ENCODE data around the gene LBX2. TPM values are rescaled to one million over a fixed set of nuclear protein-coding genes. Genes with fewer than 3 reads are reported as not detected.

Gene LBX2
- total and polyA plus RNA-seq, 4 donors = 0.33 to 0.69 TPM; not detected in 2

GRCh38 chr2:74535440-74535965, 36.1 kb upstream of the LBX2 start:
- H3K36me3 ChIP-seq (ENCODE audit: control insufficient read depth, insufficient read depth, low read length) = peaks cover 52% of the 10 kb centered on the region
- DNase-seq (ENCODE audit: low read depth in 4 of 6, low spot score in 6 of 6) = no peak
- 92% methylated on average over 10 of the region's 10 CpGs for WGBS (ENCODE audit: insufficient coverage)
- H3K4me3 ChIP-seq (ENCODE audit: low read depth, low read length) = no peak overlapping the region
- H3K9me3 ChIP-seq (ENCODE audit: control insufficient read depth, insufficient read depth, low read length) = no peaks in the 10 kb centered on the region
- peaks cover 13% of the 10 kb centered on the region for H3K4me1 ChIP-seq (ENCODE audit: control insufficient read depth, insufficient read depth, low read length)
- no peak overlapping the region for H3K27ac ChIP-seq (ENCODE audit: low read depth, low read length)
- H3K27me3 ChIP-seq (ENCODE audit: control insufficient read depth, insufficient read depth, low read length) = no peaks in the 10 kb centered on the region

- peaks cover 49% of the 10 kb centered on the region for H3K36me3 ChIP-seq (ENCODE audit: control insufficient read depth, insufficient read depth, low read length)
- H3K9me3 ChIP-seq (ENCODE audit: control insufficient read depth, insufficient read depth, low read length) = no peaks in the 10 kb centered on the region
- WGBS (ENCODE audit: insufficient coverage) = 89% methylated on average over 9 of the region's 12 CpGs
- no peak overlapping the region for H3K4me3 ChIP-seq (ENCODE audit: low read depth, low read length)
- H3K27me3 ChIP-seq (ENCODE audit: control insufficient read depth, insufficient read depth, low read length) = no peaks in the 10 kb centered on the region
- H3K27ac ChIP-seq (ENCODE audit: low read depth, low read length) = no peak overlapping the region
- no peak for DNase-seq (ENCODE audit: low read depth in 4 of 6, low spot score in 6 of 6)
- peaks cover 14% of the 10 kb centered on the region for H3K4me1 ChIP-seq (ENCODE audit: control insufficient read depth, insufficient read depth, low read length)
Observed at GRCh38 chr2:74534411-74534810, 35.0 kb upstream of the LBX2 start.

- no peak overlapping the region for H3K4me3 ChIP-seq (ENCODE audit: low read depth, low read length)
- 95% methylated on average over 2 of the region's 4 CpGs for WGBS (ENCODE audit: insufficient coverage)
- H3K36me3 ChIP-seq (ENCODE audit: control insufficient read depth, insufficient read depth, low read length) = peaks cover 51% of the 10 kb centered on the region
- H3K27me3 ChIP-seq (ENCODE audit: control insufficient read depth, insufficient read depth, low read length) = no peaks in the 10 kb centered on the region
- peaks cover 22% of the 10 kb centered on the region for H3K4me1 ChIP-seq (ENCODE audit: control insufficient read depth, insufficient read depth, low read length)
- no peak overlapping the region for H3K27ac ChIP-seq (ENCODE audit: low read depth, low read length)
- DNase-seq (ENCODE audit: low read depth in 4 of 6, low spot score in 6 of 6) = no peak
- no peaks in the 10 kb centered on the region for H3K9me3 ChIP-seq (ENCODE audit: control insufficient read depth, insufficient read depth, low read length)
Observed at GRCh38 chr2:74533464-74533863, 34.1 kb upstream of the LBX2 start.

DNA sequence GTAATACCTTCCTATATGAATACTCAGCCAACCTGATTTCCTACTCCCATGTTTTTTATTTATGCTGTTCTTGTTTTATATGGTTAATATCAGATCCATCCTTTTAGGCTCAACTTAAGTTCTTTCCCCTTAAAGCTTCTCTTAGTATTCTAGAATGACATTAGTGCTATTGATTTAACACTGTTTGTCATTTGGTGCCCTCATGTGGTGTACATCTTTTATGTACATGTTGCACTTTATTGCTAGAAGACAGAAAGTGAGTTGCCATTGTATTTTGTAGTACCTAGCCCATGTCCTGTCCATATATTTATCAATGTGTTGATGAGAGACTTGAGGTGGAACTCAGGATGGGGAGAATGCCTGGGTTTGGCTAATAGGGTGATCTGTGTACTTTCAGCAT, 32.8 kb upstream of the LBX2 start:
- Histone ChIP-seq H3K9me3 (ENCODE audit: control insufficient read depth, insufficient read depth, low read length) (no peaks in the 10 kb centered on the region), H3K36me3 (ENCODE audit: control insufficient read depth, insufficient read depth, low read length) (peaks cover 63% of the 10 kb centered on the region), H3K27ac (ENCODE audit: low read depth, low read length) (no peak overlapping the region), H3K27me3 (ENCODE audit: control insufficient read depth, insufficient read depth, low read length) (no peaks in the 10 kb centered on the region), H3K4me1 (ENCODE audit: control insufficient read depth, insufficient read depth, low read length) (peaks cover 28% of the 10 kb centered on the region), H3K4me3 (ENCODE audit: low read depth, low read length) (no peak overlapping the region)
- DNase-seq (ENCODE audit: low read depth in 4 of 6, low spot score in 6 of 6) = peak in 1 of 6 donors; percentile 60

DNA sequence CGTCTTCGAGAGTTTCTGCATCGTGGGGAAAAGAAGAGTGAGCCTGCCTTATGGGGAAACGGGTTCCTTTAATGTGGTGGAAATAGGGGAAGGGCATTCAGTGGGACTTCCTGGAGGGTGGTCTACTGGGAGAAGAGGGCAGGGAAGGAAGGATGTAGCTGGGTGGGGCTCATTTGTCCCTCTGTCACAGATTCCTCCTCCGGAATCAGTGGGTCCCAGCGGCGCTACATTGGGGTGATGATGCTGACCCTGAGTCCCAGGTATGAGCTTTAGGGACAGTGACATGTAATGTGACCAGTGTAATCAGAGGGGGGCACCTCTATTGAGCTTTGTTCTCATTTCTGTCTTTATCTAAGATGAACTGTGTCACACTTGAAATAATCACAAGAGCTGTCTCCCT, 32.3 kb upstream of the LBX2 start:
- Histone ChIP-seq H3K9me3 (ENCODE audit: control insufficient read depth, insufficient read depth, low read length) (no peaks in the 10 kb centered on the region), H3K4me3 (ENCODE audit: low read depth, low read length) (peak overlapping the region; percentile 91), H3K4me1 (ENCODE audit: control insufficient read depth, insufficient read depth, low read length) (peaks cover 28% of the 10 kb centered on the region), H3K27ac (ENCODE audit: low read depth, low read length) (no peak overlapping the region), H3K27me3 (ENCODE audit: control insufficient read depth, insufficient read depth, low read length) (no peaks in the 10 kb centered on the region), H3K36me3 (ENCODE audit: control insufficient read depth, insufficient read depth, low read length) (peaks cover 66% of the 10 kb centered on the region)
- WGBS (ENCODE audit: insufficient coverage) = 91% methylated on average over 7 of the region's 7 CpGs
- DNase-seq (ENCODE audit: low read depth in 4 of 6, low spot score in 6 of 6) = no peak

DNA sequence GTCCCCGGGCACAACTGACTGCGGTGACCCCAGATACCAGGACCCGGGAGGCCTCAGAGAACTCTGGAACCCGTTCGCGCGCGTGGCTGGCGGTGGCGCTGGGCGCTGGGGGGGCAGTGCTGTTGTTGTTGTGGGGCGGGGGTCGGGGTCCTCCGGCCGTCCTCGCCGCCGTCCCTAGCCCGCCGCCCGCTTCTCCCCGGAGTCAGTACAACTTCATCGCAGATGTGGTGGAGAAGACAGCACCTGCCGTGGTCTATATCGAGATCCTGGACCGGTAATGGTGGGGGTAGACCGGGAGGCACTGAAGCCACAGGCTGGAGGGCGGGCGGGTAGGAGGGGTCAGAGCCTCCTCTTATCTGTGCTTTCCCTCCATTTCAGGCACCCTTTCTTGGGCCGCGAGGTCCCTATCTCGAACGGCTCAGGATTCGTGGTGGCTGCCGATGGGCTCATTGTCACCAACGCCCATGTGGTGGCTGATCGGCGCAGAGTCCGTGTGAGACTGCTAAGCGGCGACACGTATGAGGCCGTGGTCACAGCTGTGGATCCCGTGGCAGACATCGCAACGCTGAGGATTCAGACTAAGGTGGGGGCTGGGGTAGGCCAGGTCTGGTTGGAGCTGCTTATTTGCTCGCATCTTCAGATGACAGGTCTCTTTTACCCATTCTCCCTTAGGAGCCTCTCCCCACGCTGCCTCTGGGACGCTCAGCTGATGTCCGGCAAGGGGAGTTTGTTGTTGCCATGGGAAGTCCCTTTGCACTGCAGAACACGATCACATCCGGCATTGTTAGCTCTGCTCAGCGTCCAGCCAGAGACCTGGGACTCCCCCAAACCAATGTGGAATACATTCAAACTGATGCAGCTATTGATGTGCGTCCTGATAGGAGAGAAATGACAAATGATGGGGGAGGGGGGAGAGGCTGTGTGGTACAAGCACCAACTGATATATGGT, 31.1 kb upstream of the LBX2 start:
- Histone ChIP-seq H3K4me1 (ENCODE audit: control insufficient read depth, insufficient read depth, low read length) (peaks cover 28% of the 10 kb centered on the region), H3K27me3 (ENCODE audit: control insufficient read depth, insufficient read depth, low read length) (no peaks in the 10 kb centered on the region), H3K27ac (ENCODE audit: low read depth, low read length) (peak overlapping the region; percentile 76), H3K9me3 (ENCODE audit: control insufficient read depth, insufficient read depth, low read length) (no peaks in the 10 kb centered on the region), H3K4me3 (ENCODE audit: low read depth, low read length) (peak overlapping the region; percentile 91), H3K36me3 (ENCODE audit: control insufficient read depth, insufficient read depth, low read length) (peaks cover 64% of the 10 kb centered on the region)
- peak in 2 of 6 donors; percentile 65 to 70 for DNase-seq (ENCODE audit: low read depth in 4 of 6, low spot score in 6 of 6)
- WGBS (ENCODE audit: insufficient coverage) = 0% methylated on average over 42 of the region's 54 CpGs

GRCh38 chr2:74529357-74530238, 30.2 kb upstream of the LBX2 start, which contains the start of the genes AUP1 and HTRA2:
Gene AUP1 (minus strand): TSS chr2:74529706. CDS start chr2:74529629, 77 bp downstream.
Gene HTRA2 (plus strand): TSS chr2:74529933. CDS start chr2:74530007, 74 bp downstream.
- no peaks in the 10 kb centered on the region for H3K9me3 ChIP-seq (ENCODE audit: control insufficient read depth, insufficient read depth, low read length)
- peak within 1 kb of the TSS; percentile 91 for H3K4me3 ChIP-seq (ENCODE audit: low read depth, low read length)
- 0% methylated on average over 85 of the region's 87 CpGs for WGBS (ENCODE audit: insufficient coverage)
- no peaks in the 10 kb centered on the region for H3K27me3 ChIP-seq (ENCODE audit: control insufficient read depth, insufficient read depth, low read length)
- peaks cover 28% of the 10 kb centered on the region for H3K4me1 ChIP-seq (ENCODE audit: control insufficient read depth, insufficient read depth, low read length)
- peak; percentile 91 to 99 (median 98) for DNase-seq (ENCODE audit: low read depth in 4 of 6, low spot score in 6 of 6)
- H3K27ac ChIP-seq (ENCODE audit: low read depth, low read length) = peak within 1 kb of the TSS; percentile 86
- peaks cover 59% of the 10 kb centered on the region for H3K36me3 ChIP-seq (ENCODE audit: control insufficient read depth, insufficient read depth, low read length)

DNA sequence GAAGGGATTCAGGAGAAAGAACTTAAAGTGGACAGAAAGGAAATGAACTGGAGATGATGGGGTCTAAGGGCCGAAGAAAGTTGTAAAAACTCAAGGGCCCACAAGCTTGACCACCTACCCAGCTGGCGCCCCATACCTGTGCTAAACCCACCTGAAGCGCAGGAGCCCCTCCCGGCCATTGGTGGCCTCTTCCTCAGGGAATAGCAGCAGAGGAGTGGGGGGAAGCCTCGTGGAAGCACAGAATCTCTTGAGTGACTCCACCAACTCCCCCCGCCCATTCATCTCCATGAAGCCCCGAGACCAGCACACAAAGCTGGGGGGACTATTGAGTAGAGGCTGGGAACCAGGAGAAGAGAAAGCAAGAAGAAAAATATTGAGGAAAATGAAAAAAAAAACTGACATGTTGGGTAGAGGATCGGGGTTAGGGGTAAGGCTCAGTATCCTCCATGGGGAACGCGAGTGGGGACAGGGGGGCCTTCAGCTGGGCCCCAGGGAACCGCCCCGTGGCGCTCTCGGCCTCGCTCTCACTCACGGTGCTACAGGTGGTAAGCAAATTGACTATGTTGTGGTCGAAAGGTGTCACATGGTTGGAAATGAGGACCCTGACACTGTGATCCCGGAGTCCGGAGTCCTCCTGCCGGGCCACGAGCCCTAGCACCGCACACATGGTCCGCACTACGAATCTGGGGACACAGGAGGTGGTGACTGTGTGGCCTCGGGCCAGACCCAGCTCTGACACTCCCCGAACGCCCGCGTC, 29.4 kb upstream of the LBX2 start:
- Histone ChIP-seq H3K27ac (ENCODE audit: low read depth, low read length) (peak overlapping the region; percentile 86), H3K27me3 (ENCODE audit: control insufficient read depth, insufficient read depth, low read length) (no peaks in the 10 kb centered on the region), H3K4me1 (ENCODE audit: control insufficient read depth, insufficient read depth, low read length) (peaks cover 28% of the 10 kb centered on the region), H3K9me3 (ENCODE audit: control insufficient read depth, insufficient read depth, low read length) (no peaks in the 10 kb centered on the region), H3K4me3 (ENCODE audit: low read depth, low read length) (peak overlapping the region; percentile 91), H3K36me3 (ENCODE audit: control insufficient read depth, insufficient read depth, low read length) (peaks cover 51% of the 10 kb centered on the region)
- WGBS (ENCODE audit: insufficient coverage) = under 1% methylated on average over 22 of the region's 29 CpGs
- peak in 1 of 6 donors; percentile 25 for DNase-seq (ENCODE audit: low read depth in 4 of 6, low spot score in 6 of 6)

- WGBS (ENCODE audit: insufficient coverage) = 97% methylated on average over 6 of the region's 9 CpGs
- DNase-seq (ENCODE audit: low read depth in 4 of 6, low spot score in 6 of 6) = no peak
Observed at GRCh38 chr2:74527741-74528140, 28.3 kb upstream of the LBX2 start.

More at GRCh38 chr2:74527741-74528140, 28.3 kb upstream of the LBX2 start:
- Histone ChIP-seq H3K27ac (ENCODE audit: low read depth, low read length) (no peak overlapping the region), H3K4me1 (ENCODE audit: control insufficient read depth, insufficient read depth, low read length) (peaks cover 28% of the 10 kb centered on the region), H3K4me3 (ENCODE audit: low read depth, low read length) (no peak overlapping the region), H3K36me3 (ENCODE audit: control insufficient read depth, insufficient read depth, low read length) (peaks cover 42% of the 10 kb centered on the region), H3K27me3 (ENCODE audit: control insufficient read depth, insufficient read depth, low read length) (no peaks in the 10 kb centered on the region), H3K9me3 (ENCODE audit: control insufficient read depth, insufficient read depth, low read length) (no peaks in the 10 kb centered on the region)
